Parathyroid adenoma (tissue), 2 donors: ENCODE results near the gene CFDP1.
"Not testable (repeated sequence)": the region's sequence is repeated elsewhere in the genome, so short reads cannot be mapped to it uniquely, and the experiment has no call there.

ENCODE experiments used
- H2AFZ ChIP-seq: fragments of 300-600 bp; sonication (generic); one replicate; pipeline ENCODE4 v1.7.0; 2017; ENCODE audit warnings: antibody characterized with exemption, mild to moderate bottlenecking
- H3K27ac ChIP-seq: fragments of 300-600 bp; sonication (generic); one replicate; pipeline ENCODE4 v1.7.0; 2017
- H3K27me3 ChIP-seq: fragments of 300-600 bp; sonication (generic); one replicate; pipeline ENCODE4 v1.7.0; 2017; ENCODE audit warnings: low read length; ENCODE audit not compliant: control insufficient read depth, insufficient read depth
- H3K36me3 ChIP-seq: fragments of 300-600 bp; sonication (generic); one replicate; pipeline ENCODE4 v1.7.0; 2017; ENCODE audit warnings: low read length; ENCODE audit not compliant: control insufficient read depth, insufficient read depth
- H3K4me1 ChIP-seq: fragments of 300-600 bp; sonication (generic); one replicate; pipeline ENCODE4 v1.7.0; 2017; ENCODE audit warnings: control low read depth
- H3K4me2 ChIP-seq: fragments of 300-600 bp; sonication (generic); one replicate; pipeline ENCODE4 v1.7.0; 2017; ENCODE audit warnings: low read length
- H3K4me3 ChIP-seq: fragments of 300-600 bp; sonication (generic); one replicate; pipeline ENCODE4 v1.7.0; 2017; ENCODE audit warnings: low read depth, low read length
- H3K79me2 ChIP-seq: fragments of 300-600 bp; sonication (generic); one replicate; pipeline ENCODE4 v1.7.0; 2017; ENCODE audit warnings: control low read depth
- H3K9ac ChIP-seq: fragments of 300-600 bp; sonication (generic); one replicate; pipeline ENCODE4 v1.7.0; 2017; ENCODE audit warnings: mild to moderate bottlenecking
- H3K9me3 ChIP-seq: fragments of 300-600 bp; sonication (generic); one replicate; pipeline ENCODE4 v1.7.0; 2017; ENCODE audit warnings: low read length; ENCODE audit not compliant: control insufficient read depth
- CTCF ChIP-seq: fragments of 300-600 bp; sonication (generic); IDR thresholded peaks from one replicate; pipeline ENCODE4 v1.7.0; 2017; ENCODE audit warnings: antibody characterized with exemption, mild to moderate bottlenecking
- donor health status: primary hyperparathyroidism.

CFDP1 gene

GRCh38 chr16:75433732-75434413 is 570 bp upstream of the CFDP1 start:
- peak overlapping the region; percentile 79 for H3K27ac ChIP-seq
- no peak overlapping the region for H3K9ac ChIP-seq
- H3K9me3 ChIP-seq = no peaks in the 10 kb centered on the region
- TF ChIP-seq CTCF = no peak
- peak overlapping the region; percentile 96 for H3K4me3 ChIP-seq
- no peaks in the 10 kb centered on the region for H3K4me1 ChIP-seq
- H3K27me3 ChIP-seq = no peaks in the 10 kb centered on the region
- H2AFZ ChIP-seq = peak overlapping the region; percentile 96
- no peaks in the 10 kb centered on the region for H3K36me3 ChIP-seq
- peak overlapping the region; percentile 98 for H3K4me2 ChIP-seq
- peaks cover 14% of the 10 kb centered on the region for H3K79me2 ChIP-seq

DNA sequence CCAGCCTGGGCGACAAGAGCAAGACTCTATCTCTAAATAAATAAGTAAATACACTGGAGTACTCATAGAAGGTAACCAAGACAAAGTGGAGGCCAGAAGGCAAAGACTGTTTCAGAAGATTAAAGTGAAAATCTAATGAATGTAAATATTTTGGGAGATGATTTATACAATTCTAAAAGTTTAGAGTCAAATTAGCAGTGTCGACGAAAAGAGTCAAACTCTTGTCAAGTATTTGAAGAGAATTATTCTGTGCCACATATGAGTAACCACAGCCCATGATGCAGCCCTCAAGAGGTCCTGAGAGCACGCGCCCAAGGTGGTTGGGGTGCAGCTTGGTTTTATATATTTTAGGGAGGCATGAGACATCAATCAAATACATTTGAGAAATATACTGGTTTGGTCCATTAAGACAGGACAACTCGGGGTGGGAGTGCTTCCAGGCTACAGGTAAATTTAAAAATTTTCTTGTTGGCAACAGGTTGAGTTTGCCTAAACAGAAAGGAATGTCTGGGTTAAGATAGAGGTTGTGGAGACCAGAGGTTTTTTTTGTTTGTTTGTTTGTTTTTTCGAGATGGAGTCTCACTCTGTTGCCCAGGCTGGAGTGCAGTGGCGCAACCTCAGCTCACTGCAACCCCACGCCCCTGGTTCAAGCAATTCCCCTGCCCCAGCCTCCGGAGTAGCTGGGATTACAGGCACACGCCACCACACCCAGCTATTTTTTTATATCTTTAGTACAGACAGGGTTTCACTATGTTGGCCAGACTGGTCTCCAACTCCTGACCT is 3.5 kb downstream of the CFDP1 start:
- Histone ChIP-seq H3K9me3 (no peaks in the 10 kb centered on the region), H3K79me2 (peaks cover 14% of the 10 kb centered on the region), H3K36me3 (no peaks in the 10 kb centered on the region), H3K4me3 (no peak overlapping the region), H2AFZ (no peak overlapping the region), H3K9ac (no peak overlapping the region), H3K27me3 (no peaks in the 10 kb centered on the region), H3K4me1 (no peaks in the 10 kb centered on the region), H3K4me2 (no peak overlapping the region), H3K27ac (no peak overlapping the region)
- no peak for TF ChIP-seq CTCF

DNA sequence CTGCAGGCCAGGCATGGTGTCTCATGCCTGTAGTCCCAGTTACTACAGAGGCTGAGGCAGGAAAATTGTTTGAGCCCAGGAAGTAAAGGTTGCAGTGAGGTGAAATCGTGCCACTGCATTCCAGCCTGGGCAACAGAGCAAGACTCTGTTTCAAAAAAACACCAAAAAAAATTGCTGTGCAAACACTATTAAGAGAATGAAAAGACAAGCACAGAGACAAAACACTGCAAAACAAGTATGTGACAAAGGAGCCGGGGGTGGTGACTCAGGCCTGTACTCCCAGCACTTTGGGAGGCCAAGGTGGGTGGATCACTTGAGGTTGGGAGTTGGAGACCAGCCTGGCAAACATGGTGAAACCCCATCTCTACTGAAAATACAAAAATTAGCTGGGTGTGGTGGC is 6.8 kb downstream of the CFDP1 start:
- not testable (repeated sequence) for H3K36me3 ChIP-seq, H3K27me3 ChIP-seq, H3K9ac ChIP-seq, H2AFZ ChIP-seq, H3K4me2 ChIP-seq, H3K27ac ChIP-seq, H3K4me1 ChIP-seq, H3K9me3 ChIP-seq, H3K4me3 ChIP-seq
- peaks cover 18% of the 10 kb centered on the region for H3K79me2 ChIP-seq

DNA sequence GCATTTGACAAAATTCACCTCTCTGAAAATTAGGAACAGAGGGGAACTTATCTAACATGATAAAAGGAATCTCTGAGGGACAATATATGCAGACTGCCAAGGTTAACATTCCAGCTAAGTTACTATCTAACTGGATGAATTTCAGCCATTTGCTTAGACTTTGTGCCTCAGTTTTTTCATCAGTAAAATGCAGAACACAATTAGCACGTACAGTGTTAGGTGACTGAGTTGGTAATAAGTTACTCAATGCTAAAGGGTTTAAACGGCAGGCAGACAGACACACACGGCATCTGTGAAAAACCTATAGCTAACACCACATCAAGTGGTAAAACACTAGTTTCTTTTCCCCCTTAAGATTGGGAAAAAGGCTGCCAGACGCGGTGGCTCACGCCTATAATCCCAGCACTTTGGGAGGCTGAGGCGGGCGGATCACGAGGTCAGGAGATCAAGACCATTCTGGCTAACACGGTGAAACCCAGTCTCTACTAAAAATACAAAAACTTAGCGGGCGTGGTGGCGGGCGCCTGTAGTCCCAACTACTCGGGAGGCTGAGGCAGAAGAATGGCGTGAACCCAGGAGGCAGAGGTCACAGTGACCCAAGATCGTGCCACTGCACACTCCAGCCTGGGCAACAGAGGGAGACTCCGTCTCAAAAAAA is 9.1 kb downstream of the CFDP1 start:
- H3K79me2 ChIP-seq = peaks cover 22% of the 10 kb centered on the region
- not testable (repeated sequence) for H3K36me3 ChIP-seq, H3K4me2 ChIP-seq

DNA sequence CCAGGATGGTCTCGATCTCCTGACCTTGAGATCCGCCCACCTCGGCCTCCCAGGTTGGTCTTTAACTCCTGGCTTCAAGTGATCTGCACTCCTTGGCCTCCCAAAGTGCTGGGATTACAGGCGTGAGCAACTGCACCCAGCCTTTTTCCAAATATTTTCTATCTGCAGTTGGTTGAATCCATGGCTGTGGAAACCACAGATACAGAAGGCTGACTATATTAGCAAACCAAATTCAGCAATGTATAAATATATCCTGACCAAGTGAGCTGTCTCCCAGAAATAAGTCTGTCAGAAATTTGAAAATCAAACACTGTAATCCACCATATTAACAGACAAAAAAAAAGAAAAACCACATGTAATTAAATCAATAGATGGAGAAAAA is 9.6 kb downstream of the CFDP1 start:
- Histone ChIP-seq H3K79me2 (peaks cover 24% of the 10 kb centered on the region), H3K9ac (no peak overlapping the region), H3K9me3 (no peaks in the 10 kb centered on the region), H3K36me3 (no peaks in the 10 kb centered on the region), H3K27ac (no peak overlapping the region), H3K4me2 (no peak overlapping the region), H3K4me1 (peaks cover 9% of the 10 kb centered on the region), H3K4me3 (no peak overlapping the region), H3K27me3 (no peaks in the 10 kb centered on the region), H2AFZ (no peak overlapping the region)
- no peak for TF ChIP-seq CTCF

More for the DNA sequence above, 9.1 kb downstream of the CFDP1 start:
- not testable (repeated sequence) for H2AFZ ChIP-seq, H3K4me1 ChIP-seq, H3K4me3 ChIP-seq, H3K9me3 ChIP-seq, H3K9ac ChIP-seq, H3K27me3 ChIP-seq, H3K27ac ChIP-seq
